ENCODE data around the gene RNU6-7. TPM values are rescaled to one million over a fixed set of nuclear protein-coding genes. Genes with fewer than 3 reads are reported as not detected.

RNU6-7 gene
- total RNA-seq, 1 donor from 2014 or later, result not detected

- no peak for TF ChIP-seq CTCF (IDR thresholded peaks at IDR 0.05; ENCODE audit: unreplicated experiment)
- no peaks in the 10 kb centered on the region for H3K36me3 Mint-ChIP-seq
- no peaks in the 10 kb centered on the region for H3K27me3 Mint-ChIP-seq (ENCODE audit: low read depth)
- no peak overlapping the region for H3K27ac Mint-ChIP-seq
- peaks cover 7% of the 10 kb centered on the region for H3K4me1 Mint-ChIP-seq
- DNase-seq (ENCODE audit: low spot score in 2 of 2, unreplicated experiment in 2 of 2), result no peak
- no peak overlapping the region for H3K4me3 Mint-ChIP-seq
- H3K9me3 Mint-ChIP-seq, result peaks cover 3% of the 10 kb centered on the region
These were observed 44.9 kb downstream of the RNU6-7 start for GRCh38 chr14:32246751-32247150.

- Mint-ChIP-seq H3K4me1 (peaks cover 7% of the 10 kb centered on the region), H3K27ac (no peak overlapping the region), H3K36me3 (no peaks in the 10 kb centered on the region), H3K9me3 (no peaks in the 10 kb centered on the region), H3K27me3 (ENCODE audit: low read depth) (no peaks in the 10 kb centered on the region), H3K4me3 (no peak overlapping the region)
- no peak for TF ChIP-seq CTCF (IDR thresholded peaks at IDR 0.05; ENCODE audit: unreplicated experiment)
- DNase-seq (ENCODE audit: low spot score in 2 of 2, unreplicated experiment in 2 of 2), result no peak
These were observed 47.5 kb downstream of the RNU6-7 start for GRCh38 chr14:32249371-32249770.

- Mint-ChIP-seq H3K9me3 (no peaks in the 10 kb centered on the region), H3K4me1 (peaks cover 7% of the 10 kb centered on the region), H3K4me3 (no peak overlapping the region), H3K36me3 (no peaks in the 10 kb centered on the region), H3K27me3 (ENCODE audit: low read depth) (no peaks in the 10 kb centered on the region), H3K27ac (no peak overlapping the region)
- DNase-seq (ENCODE audit: low spot score in 2 of 2, unreplicated experiment in 2 of 2), result no peak
- TF ChIP-seq CTCF (IDR thresholded peaks at IDR 0.05; ENCODE audit: unreplicated experiment), result no peak
These were observed 47.9 kb downstream of the RNU6-7 start for GRCh38 chr14:32249780-32250179.

- Mint-ChIP-seq H3K9me3 (no peaks in the 10 kb centered on the region), H3K27me3 (ENCODE audit: low read depth) (no peaks in the 10 kb centered on the region), H3K27ac (no peak overlapping the region), H3K36me3 (no peaks in the 10 kb centered on the region), H3K4me3 (no peak overlapping the region), H3K4me1 (peaks cover 8% of the 10 kb centered on the region)
- no peak for TF ChIP-seq CTCF (IDR thresholded peaks at IDR 0.05; ENCODE audit: unreplicated experiment)
- no peak for DNase-seq (ENCODE audit: low spot score in 2 of 2, unreplicated experiment in 2 of 2)
These were observed 48.8 kb downstream of the RNU6-7 start for GRCh38 chr14:32250681-32251080.

- Mint-ChIP-seq H3K27ac (peak overlapping the region; percentile 31), H3K36me3 (no peaks in the 10 kb centered on the region), H3K9me3 (no peaks in the 10 kb centered on the region), H3K4me1 (peaks cover 9% of the 10 kb centered on the region), H3K4me3 (no peak overlapping the region), H3K27me3 (ENCODE audit: low read depth) (no peaks in the 10 kb centered on the region)
- TF ChIP-seq CTCF (IDR thresholded peaks at IDR 0.05; ENCODE audit: unreplicated experiment), result no peak
- no peak for DNase-seq (ENCODE audit: low spot score in 2 of 2, unreplicated experiment in 2 of 2)
These were observed 49.7 kb downstream of the RNU6-7 start for GRCh38 chr14:32251530-32251929.

Other genes with a start within 250 kb of the RNU6-7 start
- gene ARHGAP5, start 124.7 kb upstream of the RNU6-7 start, total RNA-seq, result 166 to 173 TPM (median 167 TPM) in 3 replicates
- gene RNU6-8, start 1.2 kb downstream of the RNU6-7 start, total RNA-seq, result not detected in 3 replicates
- gene AKAP6, start 127.3 kb downstream of the RNU6-7 start, total RNA-seq, result 7.3 to 8.5 TPM (median 7.8 TPM) in 3 replicates

Data from mesothelial cell of epicardium (in vitro differentiated cells).